Adrenal gland (tissue), 19 donors: ENCODE measurements around the gene PACC1. TPM values are rescaled to one million over a fixed set of nuclear protein-coding genes. Genes with fewer than 3 reads are reported as not detected.

Experiments
- DNase-seq, 7 donors: peaks; one replicate each; pipeline ENCODE4 v3.0.0-alpha.2; 2019 to 2020
- H3K27ac ChIP-seq, 5 donors: fragments of 200-600 bp; sonication (generic) in 4 of 5; 1 replicate in 3 of 5; 2 replicates in 2 of 5; pipeline versions ENCODE4 v1.5.1 to v1.8.0; 2016 to 2020; ENCODE audit warnings: mild to moderate bottlenecking in 1 of 5
- H3K27me3 ChIP-seq: fragments of 200-600 bp; 2 replicates; pipeline ENCODE4 v1.8.0; 2021
- H3K36me3 ChIP-seq, 2 donors: fragments of 200-600 bp; replicated peaks in 1 of 2; 1 replicate in 1 of 2; 2 replicates in 1 of 2; pipeline versions ENCODE4 v1.5.1 to v1.8.0; 2018 to 2022
- H3K4me1 ChIP-seq, 2 donors: fragments of 200-600 bp; replicated peaks in 1 of 2; 1 replicate in 1 of 2; 2 replicates in 1 of 2; pipeline versions ENCODE4 v1.5.1 to v1.8.0; 2018 to 2021
- H3K4me3 ChIP-seq, 4 donors: fragments of 200-600 bp; sonication (generic) in 3 of 4; one replicate each; pipeline ENCODE4 v1.5.1; 2016 to 2018
- H3K9me3 ChIP-seq, 3 donors: fragments of 200-600 bp; sonication (generic) in 1 of 3; replicated peaks in 1 of 3; 1 replicate in 2 of 3; 2 replicates in 1 of 3; pipeline versions ENCODE4 v1.5.1 to v1.8.0; 2016 to 2021
- POLR2A ChIP-seq, 2 donors: fragments of 450-650 bp; IDR thresholded peaks; one replicate each; pipeline ENCODE4 v1.6.1; 2017; ENCODE audit warnings: antibody characterized with exemption in 2 of 2, mild to moderate bottlenecking in 2 of 2, moderate library complexity in 1 of 2
- WGBS, 4 donors: extraction: QIAGEN DNeasy Blood & Tissue Kit in 2 of 4; methylation state at CpG; one replicate each; pipeline versions ENCODE4 v1.1.5 to v1.1.7; 2013 to 2017; 5-methylcytosine and 5-hydroxymethylcytosine counted together
- intact Hi-C, 2 donors: fragments of 100-400 bp; cut with DNase I; formaldehyde crosslinking; loops; one replicate each; pipeline versions ENCODE4 v1.14.1 to v1.15.0; 2022 to 2023
- long read RNA-seq, 10 donors: library from polyadenylated mRNA in 3 of 10; unstranded in 2 of 10; stranded (forward) in 1 of 10; transcript quantifications; one replicate each; pipeline ENCODE4 v2.0.0 and lab custom pipeline, GENCODE V29; 2021 to 2026
- polyA plus RNA-seq, 3 donors: library from polyadenylated mRNA; stranded (reverse); fragments of 200-250 nt in 2 of 3; fragments of 350-450 nt in 1 of 3; fragmentation: Illumina TruSeq in 1 of 3; extraction: RNeasy Lipid Tissue Mini Kit (QIAGEN cat#74804) in 1 of 3; gene quantifications; one replicate each; pipeline ENCODE4 v1.2.3, GENCODE V29; 2013 to 2014
- total RNA-seq, 9 donors: library from RNA; depleted of rRNA in 4 of 9; stranded (reverse); fragments of >200 nt in 4 of 9; fragments of 120-200 nt in 1 of 9; fragmentation: NEBNext Ultra II Directional in 1 of 9; extraction: Animal tissue kit (Norgen Biotek cat#: 25700) in 1 of 9; gene quantifications; one replicate each; pipeline versions ENCODE4 v1.1.0 to v1.2.4, GENCODE V29; 2013 to 2023
- TF ChIP-seq, protein P1 (sequence below), 6 experiments: fragments of 450-650 bp in 4 of 6; fragments of 200-600 bp in 2 of 6; sonication (generic) in 1 of 6; IDR thresholded peaks; 1 replicate in 5 of 6; 2 replicates in 1 of 6; pipeline versions ENCODE4 v1.5.1 to v1.8.0; 2016 to 2021; ENCODE audit warnings: antibody characterized with exemption in 6 of 6, mild to moderate bottlenecking in 2 of 6, moderate library complexity in 1 of 6
- donor health status: healthy with polysubstance abuse.
- donor health status: Bipolar disorder and iron deficiency.
- donor health status: DM: yes; HTN: yes; CAD: no.
- donor health status: DM: no; HTN: no; CAD: no.
- donor health status: DM: no; HTN: no; CAD: no.
- donor health status: DM: yes; HTN: yes; CAD: no.

Gene PACC1
- total RNA-seq (1 to 10 TPM; 2.4 to 8.6 (median 6.6) TPM), polyA plus RNA-seq (1 to 10 TPM; 1.9 to 4.1 (median 1.9) TPM)
- long read RNA-seq, donor 1, partial matches to known transcripts = 0 of 3 reads
- long read RNA-seq, donor 1, other reads (novel, unspliced or antisense) = 0 of 3 reads
- long read RNA-seq, donor 2, partial matches to known transcripts = 0 of 1 reads
- long read RNA-seq, donor 2, other reads (novel, unspliced or antisense) = 0 of 1 reads
- long read RNA-seq, donor 3, partial matches to known transcripts = 7 of 10 reads
- long read RNA-seq, donor 3, other reads (novel, unspliced or antisense) = 0 of 10 reads
- long read RNA-seq, donor 4, partial matches to known transcripts = 0 of 6 reads
- long read RNA-seq, donor 4, other reads (novel, unspliced or antisense) = 3 of 6 reads
- long read RNA-seq, donor 5, transcript TMEM206-201 (8 exons, 2,475 nt) = major isoform, 9 of 13 reads
- long read RNA-seq, donor 5, partial matches to known transcripts = 0 of 13 reads
- long read RNA-seq, donor 5, other reads (novel, unspliced or antisense) = 4 of 13 reads
- long read RNA-seq, donor 6, partial matches to known transcripts = 2 of 7 reads
- long read RNA-seq, donor 6, other reads (novel, unspliced or antisense) = 2 of 7 reads
- long read RNA-seq, donor 7 = 0 reads
- long read RNA-seq, donor 8, transcript TMEM206-201 (8 exons, 2,475 nt) = major isoform, 5 of 11 reads
- long read RNA-seq, donor 8, partial matches to known transcripts = 6 of 11 reads
- long read RNA-seq, donor 8, other reads (novel, unspliced or antisense) = 0 of 11 reads
- long read RNA-seq, donor 9, partial matches to known transcripts = 0 of 2 reads
- long read RNA-seq, donor 9, other reads (novel, unspliced or antisense) = 0 of 2 reads
- long read RNA-seq, donor 10, partial matches to known transcripts = 0 of 2 reads
- long read RNA-seq, donor 10, other reads (novel, unspliced or antisense) = 0 of 2 reads

DNA sequence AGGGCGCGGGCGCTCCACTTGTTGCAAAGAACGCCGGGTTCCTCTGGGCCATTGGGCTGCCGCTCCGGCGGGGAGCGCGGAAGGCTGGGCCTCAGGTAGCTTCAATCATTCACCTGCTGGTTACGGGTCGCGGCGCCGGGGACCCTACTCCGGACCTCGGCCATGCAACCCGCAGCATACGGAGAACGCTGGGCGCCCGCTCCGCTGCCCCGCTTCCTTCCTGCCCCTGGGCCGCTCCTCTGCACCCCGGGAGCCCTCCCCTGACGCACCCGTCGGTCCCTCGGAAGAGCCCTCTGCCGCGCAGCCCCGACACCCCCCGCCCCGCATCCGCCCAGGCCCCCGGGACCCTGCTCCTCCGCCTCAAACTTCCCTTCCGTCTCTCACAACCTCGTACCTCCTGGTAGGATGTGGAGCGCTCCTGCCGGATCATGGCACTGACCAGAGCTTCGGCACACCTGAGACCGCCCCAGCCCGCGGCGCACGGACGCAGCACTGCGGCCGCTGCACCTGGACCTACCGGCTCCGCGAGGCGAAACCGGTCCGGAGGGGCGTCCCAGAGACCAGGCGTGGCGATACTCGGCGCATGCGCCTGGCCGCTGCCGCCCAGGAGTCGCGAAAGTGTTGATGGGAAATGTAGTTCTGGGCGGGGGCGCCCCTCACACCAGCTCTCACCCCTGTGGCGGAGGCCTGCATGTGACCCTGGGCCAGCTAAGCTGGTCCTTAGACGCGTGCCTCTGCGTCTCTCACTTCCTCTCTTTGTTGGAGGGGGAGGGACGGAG, at the start of gene PACC1:
Gene PACC1, minus strand, starts transcription at position 559 of the 779 bp plus-strand sequence. Its CDS starts 129 bp downstream, at position 430.
- peak within 1 kb of the TSS in 3 of 5 donors; percentile 16 to 31 (median 27) for H3K27ac ChIP-seq
- no peaks in the 10 kb centered on the region for H3K9me3 ChIP-seq
- 1 to 2% (median 1%) methylated on average over 28 to 74 of the region's 74 CpGs for WGBS, 4 donors
- TF ChIP-seq, protein P1, sequence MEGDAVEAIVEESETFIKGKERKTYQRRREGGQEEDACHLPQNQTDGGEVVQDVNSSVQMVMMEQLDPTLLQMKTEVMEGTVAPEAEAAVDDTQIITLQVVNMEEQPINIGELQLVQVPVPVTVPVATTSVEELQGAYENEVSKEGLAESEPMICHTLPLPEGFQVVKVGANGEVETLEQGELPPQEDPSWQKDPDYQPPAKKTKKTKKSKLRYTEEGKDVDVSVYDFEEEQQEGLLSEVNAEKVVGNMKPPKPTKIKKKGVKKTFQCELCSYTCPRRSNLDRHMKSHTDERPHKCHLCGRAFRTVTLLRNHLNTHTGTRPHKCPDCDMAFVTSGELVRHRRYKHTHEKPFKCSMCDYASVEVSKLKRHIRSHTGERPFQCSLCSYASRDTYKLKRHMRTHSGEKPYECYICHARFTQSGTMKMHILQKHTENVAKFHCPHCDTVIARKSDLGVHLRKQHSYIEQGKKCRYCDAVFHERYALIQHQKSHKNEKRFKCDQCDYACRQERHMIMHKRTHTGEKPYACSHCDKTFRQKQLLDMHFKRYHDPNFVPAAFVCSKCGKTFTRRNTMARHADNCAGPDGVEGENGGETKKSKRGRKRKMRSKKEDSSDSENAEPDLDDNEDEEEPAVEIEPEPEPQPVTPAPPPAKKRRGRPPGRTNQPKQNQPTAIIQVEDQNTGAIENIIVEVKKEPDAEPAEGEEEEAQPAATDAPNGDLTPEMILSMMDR (IDR thresholded peaks at IDR 0.05) = peak in 1 of 6 experiments; percentile 23
- peak in 1 of 2 donors; percentile 20 for TF ChIP-seq POLR2A (IDR thresholded peaks at IDR 0.05)
- H3K4me3 ChIP-seq = peak within 1 kb of the TSS; percentile 38 to 89 (median 74)
- peaks cover 0 to 7% of the 10 kb centered on the region in 2 donors for H3K4me1 ChIP-seq
- H3K27me3 ChIP-seq = no peaks in the 10 kb centered on the region
- DNase-seq = peak; percentile 84 to 93 (median 87)
- intact Hi-C loops = no loop called here
- peaks cover 0 to 4% of the 10 kb centered on the region in 2 donors for H3K36me3 ChIP-seq

DNA sequence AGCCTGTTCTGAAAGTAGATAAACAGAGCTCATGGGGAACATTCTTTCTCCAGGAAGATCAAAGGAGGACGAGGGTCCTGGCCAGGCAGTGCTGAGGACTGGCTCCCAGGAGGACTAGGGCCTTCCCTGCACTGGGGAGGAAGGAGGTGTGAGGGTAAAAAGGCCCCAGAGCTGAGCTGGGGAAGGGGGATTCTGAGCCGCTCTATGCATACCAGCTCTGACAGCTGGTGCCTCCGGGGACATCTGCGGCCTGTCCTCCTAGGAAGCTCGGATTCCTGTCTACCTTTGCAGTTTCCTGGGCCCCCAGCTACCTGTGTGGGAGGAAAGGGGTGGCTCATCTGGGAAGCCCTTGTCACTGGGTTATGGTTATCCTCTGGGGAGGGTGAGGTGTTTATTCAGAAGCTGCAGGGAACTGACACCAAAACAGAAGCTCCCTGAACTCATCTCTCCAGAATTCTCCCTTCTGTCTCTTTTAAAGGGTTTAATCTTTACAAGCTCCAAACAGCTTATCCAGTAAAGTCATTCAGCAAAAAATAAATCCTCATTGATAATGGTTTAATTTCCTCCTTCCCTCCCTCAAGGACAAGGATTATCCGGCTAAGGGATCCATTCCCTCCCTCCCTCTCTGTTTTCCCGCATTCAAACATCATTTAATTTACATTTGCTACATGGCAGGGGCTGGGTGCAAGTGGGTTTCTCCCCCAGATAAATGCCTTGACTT, 49.0 kb upstream of the PACC1 start:
- no peak overlapping the region for H3K4me3 ChIP-seq
- H3K4me1 ChIP-seq = no peaks in the 10 kb centered on the region
- no peak overlapping the region for H3K27ac ChIP-seq
- TF ChIP-seq POLR2A (IDR thresholded peaks at IDR 0.05) = no peak
- TF ChIP-seq, protein P1 (IDR thresholded peaks at IDR 0.05) = no peak
- no peaks in the 10 kb centered on the region for H3K9me3 ChIP-seq
- DNase-seq = no peak
- intact Hi-C loops = no loop called here
- no peaks in the 10 kb centered on the region for H3K27me3 ChIP-seq
- 75 to 87% (median 80%) methylated on average over 5 to 7 of the region's 7 CpGs for WGBS, 4 donors
- H3K36me3 ChIP-seq = no peaks in the 10 kb centered on the region

DNA sequence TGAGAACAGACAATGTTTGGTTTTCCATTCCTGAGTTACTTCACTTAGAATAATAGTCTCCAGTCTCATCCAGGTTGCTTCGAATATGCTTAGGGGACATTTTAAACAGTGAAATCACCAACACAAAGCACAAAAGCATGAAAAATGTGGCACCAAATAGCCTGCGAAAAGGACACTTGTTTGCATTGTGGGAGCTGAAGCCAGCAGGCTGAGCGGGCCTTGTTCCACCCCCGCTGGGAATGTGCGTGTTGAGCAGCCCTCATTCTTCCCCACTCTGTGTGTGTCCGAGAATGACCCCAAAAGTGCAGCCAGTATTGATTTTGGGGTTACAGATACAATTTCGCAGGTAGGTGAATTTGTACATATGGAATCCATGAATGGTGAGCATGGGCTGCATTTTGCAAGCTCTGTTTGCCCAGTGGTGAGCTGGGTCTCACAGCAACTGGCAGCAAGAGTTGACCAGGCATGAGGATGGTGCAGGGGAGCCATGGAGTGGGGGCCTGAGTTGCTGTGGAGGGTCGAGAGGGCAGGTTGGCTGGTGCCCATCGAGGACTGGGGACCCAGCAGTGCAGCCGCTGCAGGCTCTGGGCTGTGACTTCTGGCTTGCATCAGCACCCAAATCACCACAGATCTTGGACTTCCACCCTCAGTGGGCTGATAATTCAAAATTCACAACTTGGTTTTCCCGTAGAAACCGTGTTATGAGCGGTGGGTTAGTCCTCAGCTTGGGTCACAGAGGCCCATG, 47.4 kb upstream of the PACC1 start:
- no peaks in the 10 kb centered on the region for H3K27me3 ChIP-seq
- no peaks in the 10 kb centered on the region for H3K4me1 ChIP-seq
- WGBS, 4 donors = 88 to 91% (median 89%) methylated on average over 10 to 13 of the region's 13 CpGs
- no peak for DNase-seq
- intact Hi-C loops = no loop called here
- no peak overlapping the region for H3K4me3 ChIP-seq
- TF ChIP-seq, protein P1 (IDR thresholded peaks at IDR 0.05) = no peak
- TF ChIP-seq POLR2A (IDR thresholded peaks at IDR 0.05) = no peak
- H3K27ac ChIP-seq = no peak overlapping the region
- H3K36me3 ChIP-seq = no peaks in the 10 kb centered on the region
- H3K9me3 ChIP-seq = no peaks in the 10 kb centered on the region
